Lower lobe of right lung (tissue), 2 donors: ENCODE measurements around the gene NTM. TPM values are rescaled to one million over a fixed set of nuclear protein-coding genes. Genes with fewer than 3 reads are reported as not detected.

Source experiments
- ATAC-seq, 2 donors: fragments of 200-7000 bp; cut with Tn5 transposase; one replicate each; pipeline ENCODE4 v1.9.1; 2020 to 2022; ENCODE audit warnings: mild to moderate bottlenecking in 2 of 2, moderate library complexity in 2 of 2
- DNase-seq: peaks from one replicate; pipeline ENCODE4 v3.0.0-alpha.2; 2020
- H3K27ac ChIP-seq: fragments of 200-600 bp; one replicate; pipeline ENCODE4 v1.8.0; 2022
- H3K27me3 ChIP-seq: fragments of 200-600 bp; one replicate; pipeline ENCODE4 v1.8.0; 2022; ENCODE audit warnings: low read depth
- H3K36me3 ChIP-seq: fragments of 200-600 bp; one replicate; pipeline ENCODE4 v1.8.0; 2022; ENCODE audit warnings: mild to moderate bottlenecking
- H3K4me1 ChIP-seq: fragments of 200-600 bp; one replicate; pipeline ENCODE4 v1.8.0; 2022
- H3K4me3 ChIP-seq: fragments of 200-600 bp; one replicate; pipeline ENCODE4 v1.8.0; 2022; ENCODE audit warnings: mild to moderate bottlenecking
- H3K9me3 ChIP-seq: fragments of 200-600 bp; one replicate; pipeline ENCODE4 v1.8.0; 2022
- intact Hi-C: fragments of 100-400 bp; cut with DNase I; formaldehyde crosslinking; loops from one replicate; pipeline ENCODE4 v1.11.0; 2022
- total RNA-seq: library from RNA; stranded (reverse); fragmentation: NEBNext Ultra II Directional; extraction: Animal tissue kit (Norgen Biotek cat#: 25700); gene quantifications from one replicate; pipeline ENCODE4 v1.2.1, GENCODE V29; 2021
- TF ChIP-seq, protein P1 (sequence below): fragments of 200-600 bp; IDR thresholded peaks from one replicate; pipeline ENCODE4 v1.8.0; 2022; ENCODE audit warnings: antibody characterized with exemption, mild to moderate bottlenecking
- donor health status: DM: no; HTN: yes; CAD: no; lungs with severe emphysema.

NTM gene
- total RNA-seq, 1 donor from 2014 or later = 2.3 TPM

DNA sequence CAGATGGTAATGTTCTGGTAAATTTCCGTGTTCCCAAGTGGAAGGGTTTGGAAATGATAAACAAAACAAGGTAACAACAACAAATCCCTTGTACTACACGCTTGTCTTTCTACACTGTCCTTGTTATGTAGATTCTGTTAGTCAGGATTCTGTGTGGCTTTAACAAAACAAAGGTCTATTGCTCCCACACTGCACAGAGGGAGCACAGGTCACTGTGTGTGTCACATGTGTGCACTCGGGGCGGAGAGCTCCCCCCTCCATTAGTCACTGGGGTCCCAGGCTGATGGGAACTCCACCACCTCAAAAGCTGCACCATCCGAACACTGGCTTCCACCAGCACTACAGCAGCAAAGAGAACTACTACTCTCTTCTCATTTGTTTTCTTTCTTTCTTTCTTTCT is 227.9 kb downstream of the NTM start:
- Histone ChIP-seq H3K27me3 (no peaks in the 10 kb centered on the region), H3K36me3 (no peaks in the 10 kb centered on the region), H3K27ac (no peak overlapping the region), H3K9me3 (no peaks in the 10 kb centered on the region), H3K4me3 (no peak overlapping the region), H3K4me1 (no peaks in the 10 kb centered on the region)
- intact Hi-C loops = no loop called here
- DNase-seq = no peak
- TF ChIP-seq, protein P1, sequence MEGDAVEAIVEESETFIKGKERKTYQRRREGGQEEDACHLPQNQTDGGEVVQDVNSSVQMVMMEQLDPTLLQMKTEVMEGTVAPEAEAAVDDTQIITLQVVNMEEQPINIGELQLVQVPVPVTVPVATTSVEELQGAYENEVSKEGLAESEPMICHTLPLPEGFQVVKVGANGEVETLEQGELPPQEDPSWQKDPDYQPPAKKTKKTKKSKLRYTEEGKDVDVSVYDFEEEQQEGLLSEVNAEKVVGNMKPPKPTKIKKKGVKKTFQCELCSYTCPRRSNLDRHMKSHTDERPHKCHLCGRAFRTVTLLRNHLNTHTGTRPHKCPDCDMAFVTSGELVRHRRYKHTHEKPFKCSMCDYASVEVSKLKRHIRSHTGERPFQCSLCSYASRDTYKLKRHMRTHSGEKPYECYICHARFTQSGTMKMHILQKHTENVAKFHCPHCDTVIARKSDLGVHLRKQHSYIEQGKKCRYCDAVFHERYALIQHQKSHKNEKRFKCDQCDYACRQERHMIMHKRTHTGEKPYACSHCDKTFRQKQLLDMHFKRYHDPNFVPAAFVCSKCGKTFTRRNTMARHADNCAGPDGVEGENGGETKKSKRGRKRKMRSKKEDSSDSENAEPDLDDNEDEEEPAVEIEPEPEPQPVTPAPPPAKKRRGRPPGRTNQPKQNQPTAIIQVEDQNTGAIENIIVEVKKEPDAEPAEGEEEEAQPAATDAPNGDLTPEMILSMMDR = no peak
- ATAC-seq = no peak

DNA sequence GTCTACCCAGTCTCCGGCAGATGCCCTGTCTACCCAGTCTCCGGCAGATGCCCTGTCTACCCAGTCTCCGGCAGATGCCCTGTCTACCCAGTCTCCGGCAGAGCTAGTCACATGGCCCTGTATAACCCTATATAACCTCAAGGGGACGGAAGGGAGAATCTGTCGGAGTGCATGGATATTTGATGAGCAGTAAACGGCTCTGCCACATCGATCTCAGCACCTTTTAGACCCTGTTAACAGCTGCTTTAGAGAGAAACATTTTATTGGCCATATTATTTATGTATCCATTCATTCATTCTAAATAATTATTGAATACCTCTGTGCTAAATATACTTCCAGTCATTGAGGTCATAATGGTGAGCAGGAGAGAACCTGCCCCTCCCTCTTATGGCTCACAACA is 228.9 kb downstream of the NTM start:
- Histone ChIP-seq H3K27me3 (no peaks in the 10 kb centered on the region), H3K27ac (no peak overlapping the region), H3K9me3 (no peaks in the 10 kb centered on the region), H3K4me3 (no peak overlapping the region), H3K36me3 (no peaks in the 10 kb centered on the region), H3K4me1 (no peaks in the 10 kb centered on the region)
- intact Hi-C loops = no loop called here
- DNase-seq (no peak), ATAC-seq (no peak)
- TF ChIP-seq, protein P1 = no peak

DNA sequence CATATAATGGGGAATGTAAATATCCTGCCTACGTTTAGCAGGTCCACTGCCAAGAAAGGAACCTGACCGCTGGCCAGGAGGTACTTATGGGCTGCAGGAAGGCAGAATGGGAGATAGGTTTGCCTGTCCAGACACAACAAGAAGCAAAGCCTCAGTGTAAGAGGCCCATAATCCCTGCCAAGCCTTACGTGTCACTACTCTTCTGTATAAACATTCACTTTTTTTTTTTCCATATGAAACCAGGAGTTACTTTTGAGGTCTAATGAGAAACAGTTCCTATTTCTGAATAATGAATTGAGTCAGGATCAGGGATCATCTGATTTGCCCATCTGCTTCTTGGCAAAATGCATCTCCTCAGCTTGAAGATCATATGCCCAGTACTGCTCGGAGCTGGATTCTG is 230.2 kb downstream of the NTM start:
- intact Hi-C loops = no loop called here
- H3K4me1 ChIP-seq = no peaks in the 10 kb centered on the region
- no peaks in the 10 kb centered on the region for H3K36me3 ChIP-seq
- ATAC-seq (no peak), DNase-seq (no peak)
- H3K27me3 ChIP-seq = no peaks in the 10 kb centered on the region
- H3K9me3 ChIP-seq = no peaks in the 10 kb centered on the region
- H3K4me3 ChIP-seq = no peak overlapping the region
- no peak overlapping the region for H3K27ac ChIP-seq
- TF ChIP-seq, protein P1 = no peak

DNA sequence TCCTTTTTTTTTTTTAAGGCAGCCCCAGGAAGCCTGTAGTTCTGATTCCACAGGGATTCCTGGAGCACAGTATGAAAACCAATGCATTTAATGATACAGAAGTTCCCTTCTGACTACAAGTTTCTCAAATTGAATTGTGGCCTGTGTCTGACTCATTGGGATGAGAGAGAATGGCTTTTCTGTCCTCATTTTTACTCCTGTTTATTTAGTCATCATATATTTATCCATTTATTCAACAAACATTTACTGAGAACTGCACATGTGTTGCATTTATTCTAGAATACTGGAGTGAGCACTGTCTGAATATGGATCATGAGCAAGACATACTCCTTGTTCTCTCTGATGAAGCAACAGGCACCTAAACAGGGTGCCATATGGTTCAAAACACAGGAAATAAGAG is 231.2 kb downstream of the NTM start:
- H3K36me3 ChIP-seq = no peaks in the 10 kb centered on the region
- no peak for ATAC-seq

DNA sequence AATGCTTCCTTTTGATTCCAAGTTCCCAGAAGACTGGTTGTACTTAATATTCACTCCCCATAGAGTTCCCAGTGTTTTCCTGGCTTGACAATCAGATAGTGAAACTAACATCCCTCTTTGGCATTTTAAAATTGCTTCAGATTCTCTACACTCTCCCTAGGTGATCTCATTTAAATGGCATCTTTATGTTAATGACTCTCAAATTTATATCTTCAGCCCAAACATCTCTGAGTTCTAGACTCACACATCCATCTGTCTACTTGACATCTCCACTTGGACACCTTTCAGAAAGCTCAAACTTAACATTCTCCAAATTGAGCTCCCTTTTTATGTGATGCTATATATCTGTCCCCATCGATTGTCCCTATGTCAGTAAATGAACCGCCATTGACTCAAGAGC is 232.0 kb downstream of the NTM start:
- intact Hi-C loops = no loop called here
- DNase-seq (no peak), ATAC-seq (no peak)
- TF ChIP-seq, protein P1 = no peak
- Histone ChIP-seq H3K36me3 (no peaks in the 10 kb centered on the region), H3K27ac (no peak overlapping the region), H3K27me3 (no peaks in the 10 kb centered on the region), H3K4me3 (no peak overlapping the region), H3K9me3 (no peaks in the 10 kb centered on the region), H3K4me1 (no peaks in the 10 kb centered on the region)

More for the DNA sequence above, 231.2 kb downstream of the NTM start:
- Histone ChIP-seq H3K9me3 (no peaks in the 10 kb centered on the region), H3K27ac (no peak overlapping the region), H3K4me3 (no peak overlapping the region), H3K4me1 (no peaks in the 10 kb centered on the region), H3K27me3 (no peaks in the 10 kb centered on the region)
- intact Hi-C loops = no loop called here
- TF ChIP-seq, protein P1 = no peak
- DNase-seq = no peak

DNA sequence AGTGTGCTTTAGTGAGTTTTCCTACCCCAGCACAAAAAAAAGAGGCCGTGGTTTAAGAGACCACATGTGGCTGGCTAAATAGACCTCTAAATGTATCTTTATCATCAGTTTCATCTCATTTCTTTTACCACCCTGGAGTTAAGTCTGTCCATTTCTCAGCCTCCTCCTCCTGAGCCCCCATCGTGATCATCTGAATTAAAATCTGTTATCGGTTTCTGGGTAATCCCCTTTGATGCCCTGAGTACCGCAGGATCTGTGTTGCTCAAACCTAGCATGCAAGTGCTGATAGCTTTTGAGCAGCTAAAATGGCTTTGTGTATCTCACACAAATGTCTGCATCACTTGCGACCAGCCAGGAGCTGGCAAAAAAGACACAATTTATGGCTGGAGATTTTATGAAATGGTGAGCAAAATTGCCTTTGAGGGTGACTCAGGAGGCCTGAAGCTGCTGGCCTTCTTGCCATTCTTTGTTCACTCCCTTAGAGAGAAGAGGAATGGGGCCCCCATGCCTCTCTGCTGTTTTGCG is 236.5 kb downstream of the NTM start:
- Histone ChIP-seq H3K9me3 (no peaks in the 10 kb centered on the region), H3K4me3 (no peak overlapping the region), H3K27ac (no peak overlapping the region), H3K36me3 (no peaks in the 10 kb centered on the region), H3K4me1 (no peaks in the 10 kb centered on the region), H3K27me3 (peaks cover 9% of the 10 kb centered on the region)
- TF ChIP-seq, protein P1 = no peak
- intact Hi-C loops = no loop called here
- DNase-seq (no peak), ATAC-seq (no peak)
